HG02763 (cell line): Measurements from ENCODE around the gene NAV2.
"Not testable (repeated sequence)": the region's sequence is repeated elsewhere in the genome, so short reads cannot be mapped to it uniquely, and the experiment has no call there.

Experiments used
- ATAC-seq: cut with Tn5 transposase; IDR thresholded peaks from one replicate; pipeline ENCODE4 v1.9.1; 2021; ENCODE audit warnings: mild to moderate bottlenecking, moderate library complexity; ENCODE audit not compliant: unreplicated experiment

NAV2 gene

DNA sequence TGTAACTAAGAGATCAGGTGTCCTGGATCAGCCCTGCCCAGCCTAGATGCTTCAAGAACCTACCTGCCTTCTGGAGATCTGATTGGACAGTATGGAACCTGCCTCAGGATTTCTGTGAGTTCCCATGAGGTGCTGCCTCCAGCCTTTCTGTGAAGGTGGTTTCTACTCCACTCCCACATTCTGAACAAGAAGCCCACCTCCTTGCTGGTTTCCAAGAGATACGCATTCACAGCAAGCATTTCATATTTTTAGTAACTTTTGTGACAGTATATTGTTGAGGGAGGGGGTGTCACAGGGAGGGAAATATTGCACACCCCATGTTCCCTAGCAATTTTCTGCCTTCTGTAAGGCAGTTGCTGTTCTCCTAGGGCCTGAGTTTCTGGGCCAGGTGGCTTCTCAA is 204.4 kb downstream of the NAV2 start:
- ATAC-seq: no peak

DNA sequence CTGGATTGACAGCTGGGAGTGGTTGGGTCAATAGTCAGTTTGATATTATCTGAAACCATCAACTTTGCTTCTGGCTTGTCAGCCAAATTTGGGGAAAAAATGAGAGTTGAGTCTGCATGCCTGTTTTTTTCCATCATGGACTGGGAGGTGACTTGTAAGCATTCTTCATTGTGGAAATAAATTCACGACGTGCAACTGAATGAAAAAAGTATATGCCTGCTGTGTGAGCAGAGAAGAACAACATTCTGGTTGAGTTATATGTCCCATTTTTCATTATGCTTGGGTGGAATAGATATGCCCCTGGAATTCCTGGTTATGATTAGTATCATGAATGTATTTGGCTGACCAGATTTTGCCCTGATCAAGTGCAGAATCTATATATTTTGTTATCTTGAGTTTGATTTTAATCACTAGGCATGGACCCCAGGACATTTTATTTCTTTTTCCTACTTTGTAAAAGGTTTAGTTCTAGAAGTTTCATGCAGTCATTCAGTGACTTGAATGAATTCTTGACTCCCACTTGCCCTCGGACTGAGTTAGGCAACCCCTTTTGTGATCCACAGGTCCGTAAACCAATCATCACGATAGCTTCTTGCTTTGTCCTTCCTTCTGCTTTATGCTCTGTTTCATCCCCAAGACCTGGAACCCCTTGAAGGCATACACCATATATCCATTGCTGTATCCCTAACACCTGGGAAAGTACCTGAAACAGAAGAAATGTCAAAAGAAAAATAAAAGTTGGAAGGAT is 205.8 kb downstream of the NAV2 start:
- ATAC-seq: no peak

DNA sequence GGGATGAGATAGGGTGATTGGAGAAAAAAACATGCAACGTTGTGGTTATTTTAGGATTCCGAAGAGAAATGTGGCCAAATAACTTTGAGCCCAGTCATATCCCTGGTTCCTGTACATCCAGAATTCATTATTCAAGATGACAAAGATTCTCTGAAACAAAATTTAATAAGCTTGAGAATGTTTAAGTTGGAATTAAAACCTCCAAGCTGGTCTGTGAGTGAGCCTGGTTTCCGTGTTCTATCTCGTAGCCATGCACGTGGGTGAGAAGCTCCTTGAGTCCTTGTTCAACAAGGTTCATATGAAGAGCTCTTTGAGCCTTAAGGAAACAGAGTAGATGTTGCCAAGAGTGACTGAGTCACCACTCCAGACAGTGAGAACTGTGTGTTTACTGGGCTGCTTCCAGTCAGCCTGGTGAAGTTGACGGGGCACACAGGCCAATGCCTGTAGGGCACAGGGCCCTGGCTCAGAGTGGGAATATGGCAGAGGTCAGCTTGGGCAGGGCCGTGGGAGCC is 206.5 kb downstream of the NAV2 start:
- no peak for ATAC-seq

DNA sequence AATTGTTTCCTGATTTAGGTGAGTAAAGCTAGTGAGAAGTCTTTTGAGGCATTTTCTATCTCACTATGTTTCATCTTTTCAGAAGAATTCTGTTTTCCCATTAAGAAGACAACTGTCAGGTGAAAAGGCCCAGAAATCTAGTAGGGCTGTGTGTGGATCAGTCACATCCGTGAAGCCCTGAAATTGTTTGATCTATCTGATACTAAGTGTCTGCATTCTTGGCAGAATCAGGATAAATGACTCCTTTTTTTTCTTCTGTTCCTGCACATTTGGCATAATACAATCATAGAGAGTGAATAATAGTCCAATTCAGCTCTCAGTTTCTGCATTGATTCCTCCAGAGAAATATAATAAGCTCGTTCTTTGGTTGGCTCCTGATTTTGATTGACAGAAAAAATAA is 208.3 kb downstream of the NAV2 start:
- ATAC-seq: no peak

DNA sequence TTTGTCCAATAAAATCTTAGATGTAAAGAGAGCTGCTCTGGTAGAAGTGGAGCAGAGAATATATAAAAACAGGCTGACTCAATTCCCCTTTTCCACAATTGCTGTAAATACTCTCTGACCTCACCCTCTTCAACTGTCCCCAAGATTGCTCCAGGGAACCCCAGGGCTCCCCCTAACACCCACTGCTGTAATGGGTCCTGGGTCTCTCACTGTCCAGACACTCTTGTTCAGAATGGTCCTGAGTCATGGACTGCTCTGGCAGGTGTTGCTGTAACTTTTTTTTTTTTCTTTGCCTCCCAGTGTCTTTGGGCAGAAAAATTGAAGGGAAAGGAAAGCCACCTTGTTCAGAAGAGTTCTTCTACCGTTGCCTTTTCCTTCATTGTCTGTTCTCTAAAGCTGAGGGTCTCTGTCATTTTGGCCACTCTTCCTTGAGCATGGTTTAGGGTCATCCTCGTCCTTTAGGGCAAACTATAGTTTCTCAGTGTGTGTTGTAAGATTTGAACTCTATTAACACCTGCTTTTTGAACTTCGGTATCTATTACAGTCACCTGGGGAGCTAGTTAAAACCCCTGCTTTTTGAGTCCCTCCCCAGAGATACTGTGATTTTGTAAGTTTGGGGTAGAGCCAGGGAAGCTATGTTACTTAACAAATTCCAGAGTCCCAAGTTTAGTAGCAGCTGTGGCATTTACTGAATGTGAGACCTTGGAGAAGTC is 209.5 kb downstream of the NAV2 start:
- no peak for ATAC-seq

DNA sequence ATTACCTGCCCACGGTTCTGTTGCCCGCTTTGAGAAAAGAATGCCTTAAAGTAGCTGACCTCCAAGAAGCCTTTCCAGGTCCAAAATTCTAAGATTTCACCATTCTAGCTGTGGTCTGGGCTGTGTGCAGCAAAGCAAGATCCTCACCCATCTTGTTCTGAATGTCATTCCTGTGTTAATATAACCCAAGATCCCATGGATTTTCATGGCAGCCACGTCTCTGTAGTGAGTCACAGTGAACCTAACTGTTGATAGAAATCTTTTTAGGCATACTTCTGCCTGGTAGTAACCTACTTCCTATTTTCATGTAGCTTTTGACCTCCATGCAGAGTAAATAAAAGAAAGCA is 210.0 kb downstream of the NAV2 start:
- no peak for ATAC-seq

DNA sequence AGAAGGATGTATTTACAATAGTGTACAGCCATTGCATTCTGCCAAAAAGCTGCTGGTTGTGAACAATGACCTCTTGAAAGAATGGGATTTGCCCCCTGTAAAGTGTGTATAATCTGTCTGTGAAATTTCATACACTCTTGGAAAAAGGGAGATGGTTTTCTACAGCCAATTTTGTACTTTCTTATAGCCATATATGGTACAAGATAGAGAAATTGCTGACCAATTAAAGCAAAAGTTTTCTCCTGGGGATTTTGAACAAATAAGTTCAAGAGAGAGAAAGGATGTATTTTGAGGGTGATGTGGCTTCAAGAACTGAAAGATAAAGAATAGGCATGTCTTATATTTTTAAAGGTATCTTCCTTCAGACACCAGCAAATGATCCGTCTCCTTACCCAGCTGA is 211.0 kb downstream of the NAV2 start:
- no peak for ATAC-seq

DNA sequence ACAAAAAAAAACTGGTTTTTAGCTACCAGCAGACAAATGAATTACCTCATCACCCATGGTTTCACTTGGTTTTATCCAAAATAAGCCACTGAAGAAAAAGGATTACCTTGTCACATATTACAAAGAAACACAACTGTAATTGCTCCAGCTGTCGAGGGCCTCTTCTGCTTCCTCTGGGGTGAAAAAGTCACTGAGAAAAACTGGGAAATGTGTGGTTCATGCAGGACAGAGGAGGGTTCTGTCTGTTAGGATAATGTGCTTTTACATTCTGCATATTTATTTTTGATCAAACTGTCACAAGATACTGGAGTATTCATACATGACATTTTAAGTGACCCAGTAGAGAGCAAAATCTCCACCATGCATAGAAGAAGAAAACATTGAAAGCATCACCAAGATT is 211.7 kb downstream of the NAV2 start:
- no peak for ATAC-seq

DNA sequence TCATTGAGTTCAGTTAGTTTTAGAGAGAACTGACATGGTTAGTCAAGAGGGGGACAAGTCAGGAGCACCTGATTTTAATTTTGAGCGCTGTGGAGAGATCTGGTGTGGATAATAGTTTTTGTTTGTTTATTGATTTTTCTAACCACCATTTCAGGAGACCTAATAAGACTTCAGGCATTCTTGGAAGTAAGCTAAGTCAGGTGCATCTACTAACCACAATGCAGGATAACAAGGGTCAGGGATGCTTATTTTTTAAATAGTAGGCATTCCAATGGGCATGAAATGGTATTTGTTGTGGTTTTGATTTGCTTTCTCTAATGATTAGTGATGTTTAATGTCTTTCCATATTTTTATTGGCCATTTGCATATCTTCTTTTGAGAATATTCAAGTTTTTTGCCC is 212.1 kb downstream of the NAV2 start:
- no peak for ATAC-seq

DNA sequence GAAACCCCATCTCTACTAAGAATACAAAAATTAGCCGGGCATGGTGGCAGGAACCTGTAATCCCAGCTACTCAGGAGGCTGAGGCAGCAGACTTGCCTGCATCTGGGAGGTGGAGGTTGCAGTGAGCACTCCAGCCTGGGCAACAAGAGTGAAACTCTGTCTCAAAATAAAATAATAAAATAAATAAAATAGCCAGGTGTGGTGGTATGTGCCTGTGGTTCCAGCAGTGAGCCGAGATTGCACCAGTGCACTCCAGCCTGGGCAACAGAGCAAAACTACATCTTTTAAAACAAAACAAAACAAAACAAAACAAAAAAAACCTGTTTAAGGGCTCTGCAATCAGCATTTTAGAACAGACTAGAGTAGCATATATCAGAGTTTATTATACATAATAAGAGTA is 214.8 kb downstream of the NAV2 start:
- not testable (repeated sequence) for ATAC-seq

DNA sequence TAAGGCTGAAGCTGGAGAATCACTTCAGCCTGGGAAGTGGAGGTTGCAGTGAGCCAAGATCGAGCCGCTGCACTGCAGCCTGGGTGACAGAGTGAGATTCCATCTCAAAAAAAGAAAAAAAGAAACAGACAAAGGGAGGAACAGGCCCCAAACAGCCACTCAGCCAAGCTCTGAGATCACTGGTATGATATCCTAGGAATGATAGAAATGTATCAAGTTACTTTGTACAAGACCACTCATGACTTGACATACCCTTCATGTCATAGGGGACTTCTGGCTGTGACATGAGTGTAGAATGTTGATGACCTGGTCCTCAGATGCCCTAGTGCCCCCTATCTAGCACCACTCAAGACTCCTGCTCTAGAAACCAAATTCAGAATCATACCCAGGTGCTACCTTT is 216.5 kb downstream of the NAV2 start:
- no peak for ATAC-seq

DNA sequence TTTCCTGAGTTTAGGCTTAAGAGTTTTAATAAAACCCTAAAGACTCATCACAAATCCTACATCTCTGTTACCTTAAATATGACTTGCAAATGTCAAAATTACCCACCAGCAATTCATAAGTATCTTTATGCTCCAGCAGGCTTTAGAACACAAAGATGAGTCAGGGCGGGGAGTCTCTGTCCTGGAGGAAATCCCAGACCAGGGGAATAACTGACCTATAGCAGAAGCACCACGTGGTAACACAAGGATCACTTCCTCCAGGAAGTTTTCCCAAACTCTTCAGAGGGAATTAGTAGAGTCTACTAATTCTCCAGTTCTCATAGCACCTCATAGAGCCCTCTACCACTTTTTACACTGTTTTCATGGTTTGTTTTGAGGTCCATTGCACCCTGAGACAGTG is 217.0 kb downstream of the NAV2 start:
- no peak for ATAC-seq

DNA sequence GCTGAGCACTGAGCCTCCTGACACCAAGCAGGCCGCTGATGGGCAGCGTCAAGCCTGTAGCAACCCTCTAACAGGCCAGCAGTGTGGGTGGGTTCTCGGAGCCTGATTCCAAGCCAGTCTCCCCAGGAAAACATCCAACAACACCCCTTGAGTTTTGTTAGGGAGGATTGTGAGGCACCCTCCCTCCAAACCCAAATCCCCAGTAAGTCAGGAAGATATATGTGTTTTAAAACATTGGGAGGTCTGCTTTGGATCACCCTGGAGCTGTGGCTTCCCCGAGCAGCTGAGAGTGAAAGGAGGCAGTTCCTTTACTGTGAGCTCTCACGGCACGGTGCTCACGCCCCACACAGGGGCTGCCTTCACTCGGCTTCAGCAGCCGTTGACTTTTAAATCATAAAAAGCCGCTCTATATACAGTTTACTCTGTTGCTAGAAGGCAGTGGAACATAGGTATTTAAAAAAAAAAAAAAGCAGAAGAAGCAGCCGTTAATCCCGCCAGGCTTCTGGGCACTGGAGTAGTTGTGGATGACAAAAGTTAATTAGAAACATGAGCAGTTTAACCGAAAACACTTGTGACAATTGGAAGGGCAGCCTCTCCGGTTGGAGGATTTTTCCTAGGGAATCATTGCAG is 218.6 kb downstream of the NAV2 start:
- ATAC-seq: no peak

DNA sequence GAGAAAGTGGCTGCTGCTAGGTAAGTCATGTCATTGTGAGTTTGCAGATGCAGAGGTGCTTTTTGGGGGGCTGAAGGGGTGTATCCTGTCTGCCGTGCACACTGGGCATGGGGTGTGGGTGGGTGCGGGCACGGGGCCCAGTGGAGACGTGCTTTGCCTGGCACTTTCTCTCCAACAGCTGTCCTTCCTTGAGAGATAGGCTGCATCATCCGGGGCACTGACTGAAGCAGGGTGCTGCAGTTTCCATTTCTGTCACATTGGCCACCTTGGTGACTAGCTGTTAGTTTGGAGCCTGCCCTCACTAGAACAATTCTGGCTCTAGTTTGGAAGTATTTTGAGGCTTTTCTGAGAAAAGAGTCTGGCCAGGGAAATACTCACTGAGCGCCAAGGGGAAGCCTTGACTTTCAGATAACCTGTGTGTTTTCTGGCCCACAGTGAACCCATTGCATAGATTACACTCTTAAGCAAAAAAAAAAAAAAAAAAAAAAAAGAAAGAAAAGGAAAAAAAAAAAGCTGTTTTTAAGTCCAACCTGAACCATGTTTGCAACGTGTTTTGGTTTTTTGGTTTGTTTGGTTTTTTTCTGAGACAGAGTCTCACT is 219.2 kb downstream of the NAV2 start:
- no peak for ATAC-seq

DNA sequence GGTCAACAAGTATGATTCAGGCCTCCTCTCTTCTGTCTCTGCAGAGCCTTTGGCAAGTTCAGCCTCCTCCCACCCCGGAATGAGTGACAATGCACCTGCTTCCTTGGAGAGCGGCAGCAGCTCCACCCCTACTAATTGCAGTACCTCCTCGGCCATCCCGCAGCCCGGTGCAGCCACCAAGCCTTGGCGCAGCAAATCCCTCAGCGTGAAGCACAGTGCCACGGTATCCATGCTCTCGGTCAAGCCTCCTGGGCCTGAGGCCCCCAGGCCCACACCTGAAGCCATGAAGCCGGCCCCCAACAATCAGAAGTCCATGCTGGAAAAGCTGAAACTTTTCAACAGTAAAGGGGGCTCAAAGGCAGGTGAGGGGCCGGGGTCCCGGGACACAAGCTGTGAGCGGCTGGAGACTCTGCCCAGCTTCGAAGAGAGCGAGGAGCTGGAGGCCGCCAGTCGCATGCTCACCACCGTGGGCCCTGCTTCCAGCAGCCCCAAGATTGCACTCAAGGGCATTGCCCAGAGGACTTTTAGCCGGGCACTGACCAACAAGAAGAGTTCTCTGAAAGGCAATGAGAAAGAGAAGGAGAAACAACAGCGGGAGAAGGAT is 220.6 kb downstream of the NAV2 start:
- ATAC-seq: no peak

DNA sequence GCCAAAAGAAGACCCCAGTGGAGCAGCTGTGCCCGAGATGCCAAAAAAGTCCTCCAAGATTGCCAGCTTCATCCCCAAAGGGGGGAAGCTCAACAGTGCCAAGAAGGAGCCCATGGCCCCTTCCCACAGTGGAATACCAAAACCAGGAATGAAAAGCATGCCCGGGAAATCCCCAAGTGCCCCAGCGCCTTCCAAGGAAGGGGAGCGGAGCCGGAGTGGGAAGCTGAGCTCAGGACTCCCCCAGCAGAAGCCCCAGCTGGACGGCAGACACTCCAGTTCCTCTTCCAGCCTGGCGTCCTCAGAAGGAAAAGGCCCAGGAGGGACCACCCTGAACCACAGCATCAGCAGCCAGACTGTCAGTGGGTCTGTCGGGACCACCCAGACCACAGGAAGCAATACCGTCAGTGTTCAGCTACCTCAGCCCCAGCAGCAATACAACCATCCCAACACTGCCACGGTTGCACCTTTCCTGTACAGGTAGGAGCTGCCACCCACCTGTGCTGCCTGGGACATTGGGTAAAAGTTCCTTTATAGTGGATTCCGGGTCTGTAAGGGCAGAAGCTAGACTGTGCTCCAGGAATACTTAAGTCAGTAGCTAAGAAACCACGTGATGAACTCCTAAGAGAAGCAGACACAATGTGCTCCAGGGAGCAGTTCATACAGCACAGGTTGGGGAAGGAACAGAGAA is 221.3 kb downstream of the NAV2 start:
- no peak for ATAC-seq

DNA sequence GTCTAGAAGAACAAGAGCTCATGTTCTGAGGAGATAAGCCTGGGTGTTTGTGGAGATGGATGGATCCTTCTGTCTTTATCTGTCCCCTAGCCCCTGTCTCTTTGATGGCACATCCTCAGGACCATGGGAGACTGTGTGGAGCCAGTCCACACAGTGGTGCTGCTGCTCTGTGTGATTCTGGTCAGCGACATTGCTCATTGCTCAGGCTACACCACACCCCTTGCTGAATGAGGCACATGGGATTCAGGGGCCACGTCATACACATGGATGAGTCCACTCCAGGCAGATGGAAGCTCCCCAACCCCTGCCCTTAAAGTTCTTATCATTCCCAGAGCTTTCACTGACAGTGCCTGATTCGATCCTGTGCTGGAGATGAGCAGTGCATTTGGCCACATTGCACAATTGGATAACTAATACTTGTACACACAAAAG is 222.2 kb downstream of the NAV2 start:
- ATAC-seq: no peak

DNA sequence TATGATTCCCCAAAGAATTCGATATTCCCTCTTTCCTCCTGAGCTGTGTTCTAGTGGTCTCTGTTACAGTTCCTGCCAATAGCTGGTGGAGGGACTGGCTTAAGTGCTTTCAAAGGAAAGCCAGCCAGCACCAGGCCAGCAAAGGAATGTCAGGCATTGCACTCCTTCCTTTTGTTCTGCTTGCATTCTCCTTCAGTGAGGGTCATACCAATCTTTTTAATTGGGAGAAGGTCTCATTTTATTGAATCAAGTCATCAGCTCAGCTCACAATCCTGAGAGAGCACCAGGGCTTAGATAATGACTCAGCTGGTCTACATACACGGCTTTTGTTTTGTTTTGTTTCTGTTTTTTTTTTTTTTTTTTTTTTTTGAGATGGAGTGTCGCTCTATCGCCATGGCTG is 222.9 kb downstream of the NAV2 start:
- ATAC-seq: no peak

DNA sequence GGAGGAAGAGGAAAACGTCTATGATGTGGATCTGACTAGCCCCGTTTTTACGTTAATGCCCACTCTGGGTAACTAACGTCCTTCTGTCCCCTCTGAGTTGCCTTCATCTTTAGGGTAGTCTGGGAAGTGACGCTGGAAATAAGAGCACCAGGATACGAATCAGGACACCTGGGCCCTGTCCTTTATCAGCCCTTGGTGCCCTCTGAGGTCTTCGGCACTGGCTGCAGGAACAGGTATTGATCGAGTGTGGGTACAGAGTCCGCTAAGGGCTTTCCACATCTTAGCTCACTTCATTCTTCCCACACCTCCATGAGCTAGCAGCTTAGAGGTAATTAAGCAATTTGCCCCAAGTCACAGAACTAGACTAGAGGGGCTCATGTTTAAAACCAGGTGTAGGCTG is 223.8 kb downstream of the NAV2 start:
- no peak for ATAC-seq

DNA sequence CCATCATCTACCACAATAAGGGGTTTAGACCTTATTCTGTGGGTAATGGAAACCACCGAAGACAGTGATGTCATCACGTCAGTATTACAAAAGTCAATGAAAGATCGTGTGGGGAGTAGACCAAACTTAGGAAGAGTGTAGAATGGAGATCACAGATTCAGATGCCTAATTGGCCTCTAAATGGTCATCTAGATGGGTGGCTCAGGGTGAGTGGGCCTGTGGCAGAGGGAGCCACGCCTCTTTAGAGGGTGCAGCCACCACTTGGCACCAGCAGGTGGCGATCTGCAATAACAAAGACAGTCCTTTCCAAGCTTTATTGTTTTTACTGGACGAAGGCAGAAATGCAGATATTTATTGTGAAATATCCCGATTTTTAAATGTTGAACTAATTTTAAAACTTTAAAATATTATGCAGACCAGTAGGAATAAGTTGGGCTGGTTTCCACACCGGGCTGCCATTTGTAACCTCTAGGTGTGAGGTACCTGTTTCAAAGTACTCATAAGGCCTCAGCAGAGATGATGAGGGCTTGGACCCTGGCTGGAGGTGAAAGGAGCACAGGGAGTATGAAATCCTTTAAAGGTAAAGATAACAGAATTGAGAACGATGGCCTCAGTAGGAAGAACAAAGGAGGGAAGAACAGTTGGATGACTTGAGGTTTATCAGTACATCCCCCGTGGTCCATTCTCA is 225.7 kb downstream of the NAV2 start:
- ATAC-seq: peak; percentile 67
